K562 (cell line): ENCODE data around the gene ARHGEF16. TPM values are rescaled to one million over a fixed set of nuclear protein-coding genes. Genes with fewer than 3 reads are reported as not detected.

ENCODE experiments used
- ATAC-seq: fragments of 200-7000 bp; cut with Tn5 transposase; 3 replicates; pipeline ENCODE4 v1.9.1; 2020; ENCODE audit warnings: moderate library complexity
- BruUV-seq: library from RNA; stranded (reverse); fragments of 400-500 nt; replicated peaks from 2 replicates; lab custom pipeline; 2021; lab: Mats Ljungman, UMichigan
- CTCF ChIA-PET: fragments of 300-600 bp; formaldehyde crosslinking; extraction: SDS; loops from one replicate; lab custom pipeline; 2021; ENCODE audit warnings: low intra/inter-chr PET ratio; lab: Yijun Ruan, JAX
- POLR2A ChIA-PET: fragments of 300-600, 350-650 bp; sonication (Branson Sonifier 250); formaldehyde crosslinking; extraction: SDS; loops from one replicate; lab custom pipeline; 2021; ENCODE audit warnings: antibody characterized with exemption, inconsistent platforms; lab: Yijun Ruan, JAX
- DNase-seq, 4 experiments: peaks; one replicate each; pipeline versions ENCODE4 v3.0.0 to v3.0.0-alpha.2; 2011 to 2018; ENCODE audit warnings: low spot score in 3 of 4, mixed read lengths in 3 of 4; ENCODE audit errors: extremely low read depth in 1 of 4
- FAIRE-seq: peaks from 2 replicates; lab custom pipeline; 2011; peaks lifted over from hg19 to GRCh38; lab: Jason Lieb, UNC
- H2AFZ ChIP-seq: 2 replicates; pipeline ENCODE4 v1.6.0; 2011; ENCODE audit warnings: low read depth, low read length, control low read depth, inconsistent platforms
- H3K27ac ChIP-seq: fragments of 200-600 bp; 3 replicates; pipeline ENCODE4 v1.8.0; 2011; ENCODE audit warnings: low read depth, mild to moderate bottlenecking, control low read depth, inconsistent platforms, low read length, moderate library complexity, mixed read lengths; ENCODE audit errors: extremely low read depth
- H3K27me3 ChIP-seq, 2 experiments: fragments of 300-600 bp in 1 of 2; 2 replicates in 1 of 2; 3 replicates in 1 of 2; pipeline versions ENCODE4 v1.6.0 to v1.8.0; 2011; ENCODE audit warnings: inconsistent platforms in 2 of 2, low read length in 2 of 2, mild to moderate bottlenecking in 1 of 2, mixed read lengths in 1 of 2, moderate library complexity in 1 of 2; ENCODE audit not compliant: control insufficient read depth in 2 of 2, insufficient read depth in 2 of 2
- H3K36me3 ChIP-seq: fragments of 300-600 bp; 3 replicates; pipeline ENCODE4 v1.8.0; 2011; ENCODE audit warnings: mild to moderate bottlenecking, low read length, inconsistent platforms; ENCODE audit not compliant: control insufficient read depth, insufficient read depth
- H3K4me1 ChIP-seq, 2 experiments: fragments of 200-600 bp in 1 of 2; replicated peaks in 1 of 2; 2 replicates in 1 of 2; 3 replicates in 1 of 2; pipeline versions ENCODE4 v1.5.1 to v1.8.0; 2011; ENCODE audit warnings: inconsistent platforms in 2 of 2, low read length in 2 of 2, mild to moderate bottlenecking in 1 of 2, mixed read lengths in 1 of 2, moderate library complexity in 1 of 2; ENCODE audit not compliant: control insufficient read depth in 2 of 2, insufficient read depth in 2 of 2
- H3K4me2 ChIP-seq: 2 replicates; pipeline ENCODE4 v1.6.1; 2011; ENCODE audit warnings: low read length, control low read depth, inconsistent platforms, mixed read lengths; ENCODE audit not compliant: insufficient read depth
- H3K4me3 ChIP-seq: fragments of 200-600 bp; sonication (generic), shearing (Covaris generic); 2 replicates; pipeline ENCODE4 v1.5.1; 2016; ENCODE audit warnings: control low read depth, inconsistent platforms
- H3K79me2 ChIP-seq: fragments of 200-600 bp; 3 replicates; pipeline ENCODE4 v1.8.0; 2011; ENCODE audit warnings: low read length, inconsistent platforms; ENCODE audit not compliant: control insufficient read depth, insufficient read depth
- H3K9ac ChIP-seq, 2 experiments: 2 replicates each; pipeline versions ENCODE4 v1.6.0 to v1.6.1; 2011; ENCODE audit warnings: low read depth in 2 of 2, low read length in 2 of 2, control low read depth in 1 of 2, inconsistent platforms in 1 of 2, mild to moderate bottlenecking in 1 of 2, mixed read lengths in 1 of 2; ENCODE audit not compliant: insufficient read depth in 1 of 2
- H3K9me1 ChIP-seq: one replicate; pipeline ENCODE4 v1.6.0; 2011; ENCODE audit warnings: inconsistent platforms, mild to moderate bottlenecking, low read length, moderate library complexity; ENCODE audit not compliant: control insufficient read depth, insufficient read depth
- H3K9me3 ChIP-seq: replicated peaks from 2 replicates; pipeline ENCODE4 v1.5.1; 2011; ENCODE audit warnings: low read depth, low read length, inconsistent platforms; ENCODE audit not compliant: control insufficient read depth, insufficient read depth
- H4K20me1 ChIP-seq: replicated peaks from 2 replicates; pipeline ENCODE4 v1.6.1; 2011; ENCODE audit warnings: low read length, inconsistent platforms, mixed read lengths; ENCODE audit not compliant: control insufficient read depth, insufficient read depth
- CBX3 ChIP-seq, 2 experiments: IDR thresholded peaks; 1 replicate in 1 of 2; 2 replicates in 1 of 2; pipeline ENCODE4 v1.6.1; 2012; ENCODE audit warnings: inconsistent platforms in 2 of 2, low read length in 2 of 2, borderline replicate concordance in 1 of 2, control low read depth in 1 of 2
- DPF2 ChIP-seq: fragments of 450-650 bp; IDR thresholded peaks from 2 replicates; pipeline ENCODE4 v1.6.1; 2016
- HDAC1 ChIP-seq, 2 experiments: fragments of 450-650 bp; IDR thresholded peaks; 2 replicates each; pipeline ENCODE4 v1.6.1; 2016 to 2017; ENCODE audit warnings: inconsistent platforms in 1 of 2, mild to moderate bottlenecking in 1 of 2, moderate library complexity in 1 of 2
- SAFB ChIP-seq: fragments of 200-400 bp; formaldehyde crosslinking; IDR thresholded peaks from 2 replicates; pipeline ENCODE4 v1.6.1; 2017; ENCODE audit warnings: low read depth, low read length, borderline replicate concordance
- TOE1 ChIP-seq, 2 experiments: fragments of 450-650 bp in 1 of 2; sonication (generic) in 1 of 2; formaldehyde crosslinking in 1 of 2; IDR thresholded peaks; 2 replicates each; pipeline versions ENCODE4 v1.7.1 to v1.8.0; 2016 to 2022; ENCODE audit warnings: borderline replicate concordance in 2 of 2, mild to moderate bottlenecking in 2 of 2, antibody characterized with exemption in 1 of 2, inconsistent platforms in 1 of 2, low read depth in 1 of 2, missing genetic modification reagents in 1 of 2, moderate library complexity in 1 of 2
- ZNF232 ChIP-seq: sonication (generic); formaldehyde crosslinking; IDR thresholded peaks from 2 replicates; pipeline ENCODE4 v1.8.0; 2022; ENCODE audit warnings: mild to moderate bottlenecking, missing genetic modification reagents
- WGBS: fragments of 100-300 bp; shearing (Covaris generic); methylation state at CpG from one replicate; pipeline ENCODE4 v1.1.6; 2016; ENCODE audit warnings: low coverage, mixed read lengths; ENCODE audit not compliant: insufficient coverage; ENCODE audit errors: missing lambda C conversion rate; 5-methylcytosine and 5-hydroxymethylcytosine counted together
- in situ Hi-C: fragments of 300-500 bp; cut with MboI; formaldehyde crosslinking; loops from 4 replicates; pipeline ENCODE4 v1.15.0; 2018; ENCODE audit warnings: inconsistent platforms, mixed read lengths
- intact Hi-C: fragments of 100-400 bp; cut with micrococcal nuclease; formaldehyde crosslinking; loops from 2 replicates; pipeline ENCODE4 v1.14.2; 2022
- polyA plus RNA-seq, 8 experiments: library from polyadenylated mRNA; depleted of rRNA in 4 of 8; stranded (reverse) in 5 of 8; unstranded in 3 of 8; fragments of >200 nt; fragmentation: Nextera tagmentation in 2 of 8; fragmentation: Illumina TruSeq in 1 of 8; extraction: Ambion mirVana in 2 of 8; extraction: Trizol in 1 of 8; gene quantifications; 2 replicates each; pipeline versions ENCODE4 v1.2.1 to v1.2.3, GENCODE V29; 2011 to 2014; ENCODE audit warnings: inconsistent platforms in 1 of 8, missing spikeins in 1 of 8
- total RNA-seq, 7 experiments: library from RNA; depleted of rRNA in 6 of 7; stranded (reverse); fragments of >200 nt in 6 of 7; fragmentation: Illumina TruSeq in 2 of 7; extraction: Trizol in 2 of 7; gene quantifications; 2 replicates each; pipeline versions ENCODE4 v1.2.1 to v1.2.3, GENCODE V29; 2011 to 2021; ENCODE audit warnings: low replicate concordance in 1 of 7
- TF ChIP-seq, protein P1 (sequence below): fragments of 250-450 bp; sonication (Bioruptor Pico); IDR thresholded peaks from 2 replicates; pipeline ENCODE4 v1.8.0; 2021; ENCODE audit warnings: moderate library complexity, mild to moderate bottlenecking, inconsistent platforms
- TF ChIP-seq, protein P2 (sequence below), 3 experiments: fragments of 200-800 bp in 1 of 3; sonication (Bioruptor generic) in 1 of 3; sonication (generic) in 1 of 3; formaldehyde crosslinking in 1 of 3; IDR thresholded peaks; 2 replicates each; pipeline versions ENCODE4 v1.6.1 to v1.8.0; 2016 to 2022; ENCODE audit warnings: mild to moderate bottlenecking in 2 of 3, missing compliant biosample characterization in 2 of 3, missing genetic modification characterization in 2 of 3, missing genetic modification reagents in 1 of 3
- TF ChIP-seq, protein P3 (sequence below): IDR thresholded peaks from 2 replicates; pipeline ENCODE4 v1.6.1; 2014; ENCODE audit warnings: antibody characterized with exemption

Gene ARHGEF16
- total and polyA plus RNA-seq, 9 of the 15 experiments (the other 6 are each of a cell fraction or from before 2014, with no cell fraction given) = 0.15 to 1.2 (median 0.49) TPM; not detected in 2

- Histone ChIP-seq H3K79me2 (no peaks in the 10 kb centered on the region), H3K9ac (no peak overlapping the region), H3K27ac (no peak overlapping the region), H4K20me1 (peaks cover 18% of the 10 kb centered on the region), H3K9me1 (peaks cover 3% of the 10 kb centered on the region), H3K9me3 (no peaks in the 10 kb centered on the region), H3K36me3 (no peaks in the 10 kb centered on the region), H3K4me2 (no peak overlapping the region), H3K27me3 (peaks cover 41 to 89% of the 10 kb centered on the region in 2 experiments; a peak in 4 of 5 replicates), H2AFZ (no peak overlapping the region), H3K4me3 (no peak overlapping the region), H3K4me1 (peaks cover 0 to 13% of the 10 kb centered on the region in 2 experiments; a peak in 1 of 5 replicates)
- 0% methylated on average over 14 of the region's 14 CpGs for WGBS
- ChIA-PET CTCF (no interaction called here), POLR2A (no interaction called here)
- ATAC-seq (no peak), FAIRE-seq (no peak), DNase-seq (no peak)
- in situ Hi-C loops (no loop called here), intact Hi-C loops (no loop called here)
- no TSS peak for BruUV-seq
- no peak for TF ChIP-seq TOE1 (IDR thresholded peaks at IDR 0.05; ENCODE audit: borderline replicate concordance)
- no peak for TF ChIP-seq TOE1 (CRISPR knock-in tag; IDR thresholded peaks at IDR 0.05; ENCODE audit: borderline replicate concordance, low read depth)
- no peak for TF ChIP-seq DPF2
- no peak for TF ChIP-seq SAFB
- no peak for TF ChIP-seq CBX3 (IDR thresholded peaks at IDR 0.05; ENCODE audit: borderline replicate concordance in 1 of 2, low read length in 2 of 2)
- TF ChIP-seq, protein P1, sequence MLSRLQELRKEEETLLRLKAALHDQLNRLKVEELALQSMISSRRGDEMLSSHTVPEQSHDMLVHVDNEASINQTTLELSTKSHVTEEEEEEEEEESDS (CRISPR knock-in tag) = no peak
- TF ChIP-seq, protein P2, sequence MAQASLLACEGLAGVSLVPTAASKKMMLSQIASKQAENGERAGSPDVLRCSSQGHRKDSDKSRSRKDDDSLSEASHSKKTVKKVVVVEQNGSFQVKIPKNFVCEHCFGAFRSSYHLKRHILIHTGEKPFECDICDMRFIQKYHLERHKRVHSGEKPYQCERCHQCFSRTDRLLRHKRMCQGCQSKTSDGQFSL (CRISPR knock-in tag; IDR thresholded peaks at IDR 0.05) = no peak
- TF ChIP-seq, protein P2 (tag; IDR thresholded peaks at IDR 0.05) = no peak
- TF ChIP-seq, protein P3, sequence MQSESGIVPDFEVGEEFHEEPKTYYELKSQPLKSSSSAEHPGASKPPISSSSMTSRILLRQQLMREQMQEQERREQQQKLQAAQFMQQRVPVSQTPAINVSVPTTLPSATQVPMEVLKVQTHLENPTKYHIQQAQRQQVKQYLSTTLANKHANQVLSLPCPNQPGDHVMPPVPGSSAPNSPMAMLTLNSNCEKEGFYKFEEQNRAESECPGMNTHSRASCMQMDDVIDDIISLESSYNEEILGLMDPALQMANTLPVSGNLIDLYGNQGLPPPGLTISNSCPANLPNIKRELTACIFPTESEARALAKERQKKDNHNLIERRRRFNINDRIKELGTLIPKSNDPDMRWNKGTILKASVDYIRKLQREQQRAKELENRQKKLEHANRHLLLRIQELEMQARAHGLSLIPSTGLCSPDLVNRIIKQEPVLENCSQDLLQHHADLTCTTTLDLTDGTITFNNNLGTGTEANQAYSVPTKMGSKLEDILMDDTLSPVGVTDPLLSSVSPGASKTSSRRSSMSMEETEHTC = no peak
- no peak for TF ChIP-seq HDAC1 (IDR thresholded peaks at IDR 0.05)
- TF ChIP-seq ZNF232 (CRISPR knock-in tag) = no peak
Observed at GRCh38 chr1:3433076-3433475, 21.4 kb upstream of the ARHGEF16 start.
